ENCODE data around the gene CASZ1.

CASZ1 gene

DNA sequence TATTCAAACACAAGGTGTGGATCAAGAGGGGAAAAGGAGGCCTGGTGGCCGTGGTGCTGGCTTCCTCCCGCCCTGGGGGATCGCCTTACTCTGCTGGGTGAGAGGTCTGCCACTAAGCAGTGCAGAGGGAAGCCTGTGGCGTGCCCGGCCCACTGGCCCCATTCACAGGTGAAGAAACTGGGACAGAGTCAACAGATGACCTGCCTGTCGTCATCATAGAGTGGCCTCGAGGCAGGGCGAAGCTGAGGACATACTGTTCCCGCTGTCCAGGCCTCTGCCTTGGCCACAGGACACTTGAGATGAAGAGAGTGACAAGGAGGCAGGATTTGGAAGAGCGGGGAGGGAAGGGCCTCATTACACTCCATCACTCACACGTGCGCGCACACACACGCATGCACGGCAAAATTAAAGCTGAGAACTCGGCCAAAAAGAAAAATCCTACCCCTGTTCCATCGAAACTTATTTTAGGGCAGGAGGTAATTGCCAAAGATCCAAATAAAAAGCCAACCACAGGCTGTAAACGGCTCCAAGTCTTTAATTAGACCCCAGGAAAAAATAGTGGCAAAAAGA lies 50.5 kb downstream of the CASZ1 start:
- FAIRE-seq (no peak), DNase-seq (ENCODE audit: insufficient read length, low spot score) (no peak)
- TF ChIP-seq POLR2A (IDR thresholded peaks at IDR 0.05; ENCODE audit: low read depth, low read length), result no peak

GRCh38 chr1:10745383-10745782 lies 51.1 kb downstream of the CASZ1 start:
- DNase-seq (ENCODE audit: insufficient read length, low spot score) (no peak), FAIRE-seq (no peak)
- no peak for TF ChIP-seq POLR2A (IDR thresholded peaks at IDR 0.05; ENCODE audit: low read depth, low read length)

DNA sequence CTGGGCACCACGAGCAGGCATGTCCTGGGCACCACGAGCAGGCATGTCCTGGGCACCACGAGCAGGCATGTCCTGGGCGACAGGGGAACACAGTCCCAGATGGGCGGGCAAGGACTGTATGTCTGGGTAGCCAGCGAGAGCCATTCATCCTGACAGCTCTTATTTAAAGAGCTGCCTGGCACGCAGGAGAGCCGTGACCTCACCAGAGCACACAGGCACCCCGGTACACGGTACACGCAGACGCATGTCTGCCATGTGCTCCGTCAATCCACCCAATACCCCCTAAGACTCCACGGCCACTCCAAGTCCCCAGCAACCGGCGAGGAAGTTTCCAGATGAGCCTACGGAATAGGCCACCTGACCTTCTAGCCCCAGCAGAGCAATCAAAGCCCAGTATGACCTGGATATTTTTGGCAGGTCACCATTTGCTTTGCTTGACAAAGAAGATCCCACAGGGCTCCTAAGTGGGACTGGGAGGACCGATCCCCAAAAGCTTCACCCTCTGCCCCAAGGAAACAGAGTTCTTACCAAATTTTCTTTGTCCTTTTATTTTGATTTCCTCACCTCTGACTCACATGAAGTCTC lies 51.7 kb downstream of the CASZ1 start:
- FAIRE-seq, result no peak
- TF ChIP-seq POLR2A (IDR thresholded peaks at IDR 0.05; ENCODE audit: low read depth, low read length), result no peak
- DNase-seq (ENCODE audit: insufficient read length, low spot score), result no peak

GRCh38 chr1:10744029-10744428 lies 52.4 kb downstream of the CASZ1 start:
- DNase-seq (ENCODE audit: insufficient read length, low spot score) (no peak), FAIRE-seq (no peak)
- TF ChIP-seq POLR2A (IDR thresholded peaks at IDR 0.05; ENCODE audit: low read depth, low read length), result no peak

DNA sequence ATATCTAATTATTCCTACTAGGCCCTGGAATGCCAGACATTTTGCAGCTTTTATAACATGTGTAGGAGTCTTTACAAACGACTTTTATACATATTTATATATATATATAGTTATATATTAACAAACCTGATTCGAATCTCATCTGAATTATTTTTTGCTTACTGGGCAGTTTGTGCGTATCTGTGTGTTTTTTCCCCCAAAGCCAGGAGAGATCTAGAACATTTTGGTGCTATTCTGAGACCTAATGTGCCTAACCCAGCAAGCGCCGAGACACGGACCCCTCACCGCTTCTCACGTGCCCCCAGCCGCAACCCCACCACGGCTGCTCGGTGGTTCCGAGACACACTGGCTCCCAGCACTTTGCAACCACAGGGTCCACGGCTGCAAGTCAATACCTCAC lies 54.8 kb downstream of the CASZ1 start:
- DNase-seq (ENCODE audit: insufficient read length, low spot score), result no peak
- FAIRE-seq, result no peak
- TF ChIP-seq POLR2A (IDR thresholded peaks at IDR 0.05; ENCODE audit: low read depth, low read length), result no peak

DNA sequence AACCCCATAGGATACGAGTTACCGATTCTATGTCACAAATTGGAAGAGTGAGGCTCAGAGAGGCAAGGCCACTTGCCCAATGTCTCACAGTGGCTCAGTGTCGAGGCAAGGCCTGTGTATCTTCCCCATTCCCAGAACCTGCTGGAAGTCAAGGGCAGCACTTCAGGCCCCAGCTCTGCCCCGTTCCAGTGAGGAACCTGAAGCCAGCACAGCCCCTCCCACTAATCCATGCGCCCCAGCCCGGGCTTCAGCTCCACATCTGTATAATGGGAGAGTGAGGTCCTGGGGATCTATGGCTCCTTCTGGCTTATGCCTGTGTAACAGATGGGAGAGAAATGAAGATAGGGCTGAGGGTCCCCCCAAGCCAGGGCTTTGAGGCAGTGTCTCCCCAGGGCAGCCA lies 56.3 kb downstream of the CASZ1 start:
- no peak for FAIRE-seq
- no peak for DNase-seq (ENCODE audit: insufficient read length, low spot score)
- TF ChIP-seq POLR2A (IDR thresholded peaks at IDR 0.05; ENCODE audit: low read depth, low read length), result no peak

GRCh38 chr1:10739589-10739988 lies 56.9 kb downstream of the CASZ1 start:
- DNase-seq (ENCODE audit: insufficient read length, low spot score) (no peak), FAIRE-seq (no peak)
- no peak for TF ChIP-seq POLR2A (IDR thresholded peaks at IDR 0.05; ENCODE audit: low read depth, low read length)

GRCh38 chr1:10738061-10739058 lies 58.1 kb downstream of the CASZ1 start:
- no peak for FAIRE-seq
- no peak for TF ChIP-seq POLR2A (IDR thresholded peaks at IDR 0.05; ENCODE audit: low read depth, low read length)
- DNase-seq (ENCODE audit: insufficient read length, low spot score), result no peak

GRCh38 chr1:10737651-10738050 lies 58.8 kb downstream of the CASZ1 start:
- DNase-seq (ENCODE audit: insufficient read length, low spot score) (no peak), FAIRE-seq (no peak)
- no peak for TF ChIP-seq POLR2A (IDR thresholded peaks at IDR 0.05; ENCODE audit: low read depth, low read length)

GRCh38 chr1:10736634-10737586 lies 59.5 kb downstream of the CASZ1 start:
- DNase-seq (ENCODE audit: insufficient read length, low spot score) (no peak), FAIRE-seq (no peak)

DNA sequence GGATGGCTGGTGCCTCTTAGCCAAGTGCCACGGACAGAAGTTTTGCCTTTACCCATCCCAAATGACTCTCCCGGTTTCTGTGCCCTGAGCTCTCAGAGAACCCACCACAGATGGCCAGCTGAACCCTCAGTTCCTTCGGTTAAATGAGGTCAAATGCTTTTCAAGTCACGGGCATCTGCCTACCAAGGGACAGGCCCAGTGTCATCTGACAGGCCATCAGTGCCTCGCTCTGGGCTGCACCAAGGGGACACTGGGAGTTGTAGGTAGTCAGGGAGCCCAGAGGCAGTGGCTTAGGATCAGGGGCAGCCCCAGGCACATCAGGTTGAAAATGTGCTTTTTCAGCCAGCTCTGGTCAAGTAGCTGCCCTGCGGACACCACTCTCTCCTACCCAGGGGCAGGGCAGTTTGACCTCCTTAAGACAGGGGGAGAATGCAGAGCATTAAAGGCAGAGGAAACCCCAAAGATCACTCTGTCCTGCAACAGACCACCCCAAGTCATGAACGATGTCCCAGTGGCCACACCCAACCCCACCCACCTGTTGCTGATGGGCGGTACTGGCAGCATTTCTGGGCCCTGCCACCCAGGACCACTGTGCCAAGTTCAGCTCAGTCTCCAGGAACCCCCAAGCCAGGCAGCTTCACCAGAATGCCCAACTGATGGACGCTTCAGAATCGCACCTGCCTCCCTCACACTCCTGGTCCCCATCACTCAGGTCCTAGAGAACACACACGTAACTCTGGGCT lies 60.7 kb downstream of the CASZ1 start:
- DNase-seq (ENCODE audit: insufficient read length, low spot score), result no peak
- TF ChIP-seq POLR2A (IDR thresholded peaks at IDR 0.05; ENCODE audit: low read depth, low read length), result no peak
- no peak for FAIRE-seq

More at GRCh38 chr1:10736634-10737586, 59.5 kb downstream of the CASZ1 start:
- TF ChIP-seq POLR2A (IDR thresholded peaks at IDR 0.05; ENCODE audit: low read depth, low read length), result no peak

DNA sequence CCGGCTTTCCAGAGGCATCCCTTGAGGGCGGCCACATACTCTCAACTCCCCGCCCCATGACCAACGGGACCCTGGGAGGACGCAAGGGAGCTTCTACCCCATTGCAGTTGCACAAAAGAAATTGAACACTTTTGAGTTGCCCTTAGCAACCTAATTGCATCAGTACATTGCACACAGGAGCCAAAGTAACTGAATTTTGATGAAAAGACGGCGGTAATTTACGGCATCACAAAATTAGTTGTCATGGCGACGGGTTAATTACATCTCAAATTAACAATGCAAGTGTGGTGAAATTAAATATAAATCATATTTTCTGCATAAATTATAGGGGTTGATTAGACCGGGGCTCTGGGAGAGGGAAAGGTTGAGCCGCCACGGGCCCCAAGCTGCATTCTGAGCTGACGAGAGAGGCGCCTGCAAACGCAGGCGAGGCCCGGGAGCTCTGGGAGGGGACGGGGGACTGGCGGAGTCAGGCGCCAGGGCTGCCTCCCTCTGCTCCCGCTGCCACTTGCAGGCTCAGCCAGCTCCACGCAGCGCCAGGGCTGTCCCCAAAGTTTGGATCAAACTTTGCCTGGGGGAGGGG lies 61.4 kb downstream of the CASZ1 start:
- FAIRE-seq (no peak), DNase-seq (ENCODE audit: insufficient read length, low spot score) (no peak)
- no peak for TF ChIP-seq POLR2A (IDR thresholded peaks at IDR 0.05; ENCODE audit: low read depth, low read length)

All from H54 (cell line).